ENCODE measurements around the gene KIAA0513.

The KIAA0513 gene

GRCh38 chr16:85134076-85134788 lies 106.6 kb downstream of the KIAA0513 start:
- no peak for TF ChIP-seq CTCF (IDR thresholded peaks at IDR 0.05; ENCODE audit: borderline replicate concordance, insufficient read depth, low read depth, low read length)
- H3K4me3 ChIP-seq (ENCODE audit: low read depth, low read length): no peak overlapping the region

- H3K4me3 ChIP-seq (ENCODE audit: low read depth, low read length): no peak overlapping the region
- no peak for TF ChIP-seq CTCF (IDR thresholded peaks at IDR 0.05; ENCODE audit: borderline replicate concordance, insufficient read depth, low read depth, low read length)
These were observed 107.2 kb downstream of the KIAA0513 start for GRCh38 chr16:85134789-85135142.

- no peak for TF ChIP-seq CTCF (IDR thresholded peaks at IDR 0.05; ENCODE audit: borderline replicate concordance, insufficient read depth, low read depth, low read length)
- H3K4me3 ChIP-seq (ENCODE audit: low read depth, low read length): no peak overlapping the region
These were observed 108.7 kb downstream of the KIAA0513 start for GRCh38 chr16:85136213-85136701.

- no peak for TF ChIP-seq CTCF (IDR thresholded peaks at IDR 0.05; ENCODE audit: borderline replicate concordance, insufficient read depth, low read depth, low read length)
- H3K4me3 ChIP-seq (ENCODE audit: low read depth, low read length): no peak overlapping the region
These were observed 109.2 kb downstream of the KIAA0513 start for GRCh38 chr16:85136702-85137322.

GRCh38 chr16:85137323-85138072 lies 109.9 kb downstream of the KIAA0513 start:
- H3K4me3 ChIP-seq (ENCODE audit: low read depth, low read length): no peak overlapping the region
- no peak for TF ChIP-seq CTCF (IDR thresholded peaks at IDR 0.05; ENCODE audit: borderline replicate concordance, insufficient read depth, low read depth, low read length)

GRCh38 chr16:85138073-85138824 lies 110.7 kb downstream of the KIAA0513 start:
- TF ChIP-seq CTCF (IDR thresholded peaks at IDR 0.05; ENCODE audit: borderline replicate concordance, insufficient read depth, low read depth, low read length): no peak
- H3K4me3 ChIP-seq (ENCODE audit: low read depth, low read length): no peak overlapping the region
